NCI-H1092 (cell line): Measurements from ENCODE around the gene DCUN1D1.
"Not testable (repeated sequence)": the region's sequence is repeated elsewhere in the genome, so short reads cannot be mapped to it uniquely, and the experiment has no call there.

Experiments
- DNase-seq: peaks from one replicate; lab custom pipeline; 2025; lab: John Stamatoyannopoulos, UW

DCUN1D1 gene

DNA sequence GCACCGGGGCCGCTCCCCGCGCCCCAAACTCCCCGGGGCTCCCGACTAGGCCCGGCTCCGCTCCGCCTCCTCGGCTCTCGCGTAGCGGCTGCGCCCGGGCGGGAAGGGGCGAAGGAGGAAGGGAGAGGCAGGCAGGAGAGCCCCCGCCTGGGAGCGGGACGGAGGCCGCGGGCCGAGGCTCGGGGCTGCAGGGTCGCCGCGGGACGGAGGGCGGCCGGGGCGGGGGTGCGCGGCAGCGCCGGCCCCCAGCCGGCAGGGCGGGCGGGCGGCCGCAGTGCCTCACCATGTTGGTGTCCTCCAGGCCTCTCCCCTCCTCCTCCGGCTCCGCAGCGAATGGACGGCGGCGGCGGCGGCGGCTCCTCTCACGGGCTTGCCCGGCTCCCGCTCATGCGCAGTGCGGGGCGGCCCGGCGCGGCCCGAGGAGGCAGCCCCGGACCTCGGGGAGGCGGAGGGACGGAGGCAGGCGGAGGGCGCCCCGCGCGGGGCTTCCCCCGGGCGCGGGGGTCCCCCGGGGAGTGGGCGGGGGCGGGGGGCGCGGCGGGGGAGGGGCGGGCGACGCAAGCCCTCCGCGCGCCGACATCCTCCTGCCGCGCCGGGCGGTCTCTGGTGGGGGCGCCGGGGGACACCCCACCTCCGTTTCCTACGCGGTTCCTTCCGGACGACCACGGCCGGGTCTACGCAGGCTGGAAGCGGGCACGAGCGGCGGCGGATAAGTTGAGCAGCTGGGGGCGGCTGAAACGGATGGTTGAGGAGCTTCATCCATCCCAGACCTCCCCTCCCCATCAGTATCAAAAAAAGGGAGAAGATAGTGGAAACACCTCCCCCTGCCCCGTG lies at the start of gene DCUN1D1:
Gene DCUN1D1 (minus strand): TSS at position 335 of the 834 bp plus-strand sequence. CDS start 49 bp downstream, at position 286.
- peak; percentile 81 for DNase-seq

DNA sequence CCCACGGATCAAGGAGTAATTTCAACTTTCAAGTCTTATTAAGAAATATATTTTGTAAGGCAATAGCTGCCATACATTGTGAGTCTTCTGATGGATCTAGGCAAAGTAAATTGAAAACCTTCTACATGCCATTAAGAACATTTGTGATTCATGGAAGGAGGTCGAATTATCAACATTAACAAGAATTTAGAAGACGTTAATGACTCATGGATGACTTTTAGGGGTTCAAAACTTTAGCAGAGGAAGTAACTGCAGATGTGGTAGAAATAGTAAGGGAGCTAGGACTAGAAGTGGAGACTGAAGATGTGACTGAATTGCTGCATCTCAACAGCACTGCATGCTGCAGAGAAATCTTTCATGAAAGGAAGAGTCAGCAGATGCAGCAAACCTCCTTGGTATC lies 48.1 kb upstream of the DCUN1D1 start:
- no peak for DNase-seq

DNA sequence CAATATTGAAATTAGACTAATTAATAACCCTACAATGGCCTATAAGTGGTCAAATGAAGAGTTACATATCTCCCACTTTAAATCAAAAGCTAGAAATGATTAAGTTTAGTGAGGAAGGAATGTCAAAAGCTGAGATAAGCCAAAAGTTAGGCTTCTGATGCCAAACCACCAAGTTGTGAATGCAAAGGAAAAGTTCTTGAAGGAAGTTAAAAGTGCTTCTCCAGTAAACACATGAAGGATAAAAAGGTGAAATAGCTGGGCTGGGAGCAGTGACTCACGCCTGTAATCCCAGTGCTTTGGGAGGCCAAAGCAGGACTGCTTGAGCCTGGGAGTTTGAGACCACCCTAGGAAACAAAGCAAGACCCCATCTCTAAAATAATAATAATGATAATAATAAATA lies 46.9 kb upstream of the DCUN1D1 start:
- no peak for DNase-seq

DNA sequence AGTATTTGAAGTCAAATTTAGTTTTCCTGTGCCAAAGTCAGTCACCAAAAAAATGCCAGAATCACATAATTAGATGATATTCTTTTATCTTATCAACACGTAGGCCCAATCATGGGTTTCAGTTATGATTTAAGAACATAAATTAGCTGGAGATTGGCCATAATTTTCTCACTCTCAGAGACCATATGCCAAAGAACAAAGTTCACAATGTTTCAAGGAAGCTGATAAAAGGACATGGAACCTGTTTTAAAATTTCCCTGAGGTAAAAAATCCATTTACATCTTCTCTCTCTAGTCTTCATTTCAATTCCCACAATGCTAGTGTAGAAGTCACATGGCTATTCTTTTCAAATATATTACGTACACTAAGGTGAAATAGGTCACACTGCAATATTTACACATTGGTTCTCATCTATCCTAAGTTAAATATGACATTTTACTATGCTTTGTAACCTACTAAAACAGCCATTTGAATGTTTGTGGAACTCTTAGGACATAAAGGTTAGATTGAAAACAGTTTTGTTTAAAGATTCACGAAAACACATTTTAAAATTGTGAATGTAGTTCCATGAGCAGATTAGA lies 42.7 kb upstream of the DCUN1D1 start:
- no peak for DNase-seq

DNA sequence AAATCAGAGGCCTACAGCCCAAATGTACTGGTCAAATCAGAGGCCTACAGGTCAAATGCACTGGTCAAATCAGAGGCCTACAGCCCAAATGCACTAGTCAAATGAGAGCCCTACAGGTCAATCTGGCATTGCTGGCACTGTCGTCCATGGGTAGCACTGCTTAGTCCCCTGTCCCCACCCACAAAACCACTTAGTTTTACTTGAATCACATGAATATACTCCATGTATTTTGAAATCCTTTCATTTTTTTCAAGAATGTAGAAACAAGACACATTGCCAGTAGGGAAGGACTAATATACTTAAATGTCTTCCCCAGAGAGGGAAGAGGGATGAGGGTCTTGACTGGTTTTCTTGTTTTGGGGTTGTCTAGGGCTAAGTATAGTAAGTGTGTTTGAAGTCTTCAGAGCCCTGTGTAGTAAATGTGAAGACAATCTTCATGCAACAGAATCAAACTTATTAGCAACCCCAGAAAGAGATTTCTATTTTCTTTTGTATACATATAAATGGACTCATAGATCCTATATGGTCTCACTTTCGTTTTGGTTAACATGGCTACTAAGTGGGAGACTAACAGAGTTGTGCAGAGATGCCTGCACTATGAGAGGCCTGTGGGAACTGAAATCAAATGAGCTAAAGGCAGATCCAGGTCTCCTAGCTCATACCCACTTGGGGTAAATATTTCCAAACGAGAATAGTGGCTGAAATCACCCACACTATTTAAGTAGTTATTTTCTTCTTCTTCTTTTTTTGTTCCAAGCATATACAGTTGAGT lies 38.3 kb upstream of the DCUN1D1 start:
- DNase-seq: no peak

DNA sequence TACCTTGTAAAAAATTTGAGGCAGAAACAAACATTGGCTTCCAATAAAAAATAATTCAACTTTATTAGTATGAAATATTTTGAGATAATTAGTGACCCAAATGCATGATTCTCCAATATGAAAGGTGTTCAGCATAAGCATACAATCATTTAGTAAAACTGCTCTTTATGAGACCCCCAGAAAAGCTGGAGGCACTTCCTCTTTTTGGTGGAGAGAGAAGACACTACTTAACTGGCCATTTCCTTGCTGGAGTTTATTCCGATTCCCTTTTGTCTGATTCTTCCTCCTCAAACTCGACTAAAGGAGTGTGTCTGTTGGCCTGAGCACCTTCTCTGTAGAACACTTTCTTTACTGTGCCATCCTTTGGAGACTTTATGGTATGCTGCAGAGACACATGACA lies 34.8 kb upstream of the DCUN1D1 start:
- no peak for DNase-seq

DNA sequence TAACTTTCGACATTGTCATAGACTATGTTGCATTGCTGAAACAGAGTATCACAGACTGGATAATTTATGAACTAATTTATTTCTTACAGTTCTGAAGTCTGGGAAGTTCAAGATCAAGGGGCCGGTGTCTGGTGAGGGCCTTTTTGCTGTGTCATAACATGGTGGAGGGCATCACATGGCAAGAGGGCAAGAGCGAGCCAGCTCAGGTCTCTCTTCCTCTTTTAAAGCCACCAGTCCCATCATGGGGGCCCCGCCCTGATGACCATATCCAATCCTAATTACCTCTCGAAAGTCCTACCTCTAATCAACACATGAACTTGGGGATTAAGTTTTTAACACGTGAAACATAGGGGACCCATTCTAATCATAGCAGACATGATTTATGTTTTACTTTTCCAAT lies 33.5 kb upstream of the DCUN1D1 start:
- no peak for DNase-seq

DNA sequence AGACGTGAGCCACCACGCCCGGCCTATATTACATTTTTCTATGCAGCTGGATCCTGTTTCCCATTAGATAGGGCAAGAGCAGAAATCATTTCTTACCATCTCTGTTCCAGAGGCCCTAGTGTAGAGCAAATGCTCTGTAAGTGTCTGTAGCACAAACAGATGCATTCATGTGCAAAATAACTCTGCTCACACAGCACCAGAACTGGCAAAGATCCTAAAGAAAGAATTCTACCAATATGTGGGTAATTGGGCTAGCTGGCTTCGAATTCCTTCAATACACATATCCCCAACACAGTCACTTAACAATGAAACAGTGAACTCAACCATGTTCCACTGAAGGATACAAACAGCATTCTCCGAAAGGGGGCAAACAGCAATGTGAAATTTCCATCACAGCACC lies 32.7 kb upstream of the DCUN1D1 start:
- DNase-seq: no peak

DNA sequence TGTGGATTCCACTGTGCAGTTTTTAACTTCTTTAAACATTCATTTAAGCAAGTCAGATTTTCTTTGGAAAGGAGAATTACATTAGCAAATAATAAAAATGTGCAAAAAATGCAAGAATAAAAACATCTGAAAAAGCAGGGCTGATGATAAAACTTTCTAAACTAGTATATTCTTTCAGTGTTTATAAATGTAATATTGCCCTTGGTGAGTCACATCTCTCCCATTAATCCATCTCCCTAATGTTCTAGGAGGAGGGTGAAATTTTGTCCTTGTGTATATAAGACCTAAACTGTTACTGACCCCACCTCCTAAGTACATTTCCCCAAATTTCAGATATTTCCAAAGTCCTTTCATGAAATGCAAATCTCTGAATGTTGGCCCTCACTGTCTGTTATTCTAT lies 28.5 kb upstream of the DCUN1D1 start:
- DNase-seq: no peak

DNA sequence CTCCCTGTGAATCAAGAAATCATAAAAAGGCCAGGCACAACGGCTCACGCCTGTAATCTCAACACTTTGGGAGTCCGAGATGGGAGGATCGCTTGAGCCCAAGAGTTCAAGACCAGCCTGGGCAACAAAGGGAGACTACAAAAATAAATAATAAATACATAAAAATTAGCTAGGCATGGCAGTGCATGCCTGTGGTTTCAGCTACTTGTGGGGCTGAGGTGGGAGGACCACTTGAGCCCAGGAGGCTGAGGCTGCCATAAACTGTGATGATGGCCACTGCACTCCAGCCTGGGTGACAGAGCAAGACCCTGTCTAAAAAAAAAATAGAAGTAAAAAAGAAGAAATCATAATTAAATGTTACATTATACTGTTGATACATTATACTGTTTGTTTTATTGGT lies 28.0 kb upstream of the DCUN1D1 start:
- DNase-seq: no peak

DNA sequence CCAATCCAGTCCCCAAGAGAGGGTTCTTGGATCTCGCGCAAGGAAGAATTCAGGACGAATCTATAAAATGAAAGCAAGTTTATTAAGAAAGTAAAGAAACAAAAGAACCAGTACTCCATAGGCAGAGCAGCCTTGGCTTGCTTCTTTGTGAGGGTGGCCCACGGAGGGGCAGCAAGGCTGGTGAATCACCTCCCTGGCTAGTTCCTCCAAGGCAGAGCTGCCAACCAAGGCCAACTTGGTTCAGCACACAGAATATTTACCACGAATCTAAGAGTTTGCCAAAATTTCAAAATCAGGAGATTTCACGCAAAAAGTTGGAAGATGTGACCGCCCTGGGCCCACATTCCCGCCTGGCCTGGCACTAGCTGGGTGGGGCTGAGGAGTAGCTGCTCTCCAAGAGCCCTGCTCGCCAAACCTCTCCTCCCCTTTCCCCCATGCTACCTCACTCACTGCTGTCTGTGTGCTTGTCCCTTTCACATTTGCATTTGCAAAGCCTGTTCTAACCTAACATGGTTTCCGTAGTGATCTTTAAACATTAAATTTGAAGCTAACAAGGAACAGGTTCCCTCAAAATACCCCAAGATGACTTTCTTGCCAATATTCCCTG lies 26.2 kb upstream of the DCUN1D1 start:
- no peak for DNase-seq

DNA sequence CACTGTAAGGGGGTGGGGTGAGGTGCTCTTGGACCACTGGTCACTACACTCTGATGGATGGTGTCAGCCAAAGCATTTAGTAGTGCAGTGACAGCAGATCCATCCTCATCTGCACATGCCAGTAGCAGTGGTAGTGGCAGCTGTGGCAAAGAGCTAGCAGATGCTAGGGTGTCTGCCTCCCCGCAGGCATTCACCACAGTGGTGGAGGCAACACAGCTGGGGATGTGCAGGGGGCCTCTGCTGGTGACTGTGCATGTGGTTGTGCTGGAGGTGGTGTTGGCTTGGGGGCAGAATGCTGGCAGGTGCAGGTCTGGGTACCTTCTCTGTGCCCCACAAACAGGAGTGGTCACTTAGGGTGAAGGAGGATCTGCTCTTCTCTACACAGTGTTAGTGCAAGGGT lies 19.4 kb upstream of the DCUN1D1 start:
- no peak for DNase-seq

DNA sequence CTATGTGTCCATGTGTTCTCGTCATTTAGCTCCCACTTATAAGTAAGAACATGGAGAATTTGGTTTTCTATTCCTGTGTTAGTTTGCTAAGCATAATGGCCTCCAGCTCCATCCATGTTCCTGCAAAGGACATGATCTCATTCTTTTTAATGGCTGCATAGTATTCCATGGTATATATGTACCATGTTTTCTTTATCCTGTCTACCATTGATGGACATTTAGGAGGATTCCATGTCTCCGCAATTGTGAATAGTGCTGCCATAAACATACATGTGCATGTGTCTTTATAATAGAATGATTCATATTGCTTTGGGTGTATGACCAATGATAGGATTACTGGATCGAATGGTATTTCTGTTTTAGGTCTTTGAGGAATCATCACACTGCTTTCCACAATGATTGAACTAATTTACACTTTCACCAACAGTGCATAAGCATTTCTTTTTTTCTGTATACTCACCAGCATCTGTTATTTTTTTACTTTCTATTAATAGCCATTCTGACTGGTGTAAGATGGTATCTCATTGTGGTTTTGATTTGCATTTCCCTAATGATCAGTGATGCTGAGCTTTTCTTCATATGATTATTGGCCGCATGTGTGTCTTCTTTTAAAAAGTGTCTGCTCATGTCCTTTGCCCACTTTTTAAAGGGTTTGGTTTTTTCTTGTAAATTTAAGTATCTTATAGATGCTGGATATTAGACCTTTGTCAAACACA lies 13.3 kb upstream of the DCUN1D1 start:
- DNase-seq: not testable (repeated sequence)

DNA sequence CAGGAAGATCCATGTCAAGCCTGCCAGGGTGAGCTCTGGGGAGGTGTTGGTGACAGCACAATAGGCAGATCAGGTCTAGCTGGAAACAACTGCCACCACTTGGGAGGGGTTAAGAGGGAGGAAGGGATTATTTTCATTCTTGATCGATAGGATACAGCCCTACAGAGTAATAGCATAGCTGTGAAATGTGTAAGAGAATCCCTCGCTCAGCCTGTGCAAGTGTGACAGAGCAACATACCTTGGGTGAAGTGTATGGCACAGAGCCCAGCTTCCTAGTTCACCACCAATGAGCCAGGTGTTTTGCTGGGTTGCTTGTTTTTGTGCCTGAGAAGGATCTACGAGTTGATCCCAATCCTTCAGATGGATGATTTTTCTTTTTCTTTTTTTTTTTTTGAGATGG lies 9.2 kb upstream of the DCUN1D1 start:
- DNase-seq: no peak

DNA sequence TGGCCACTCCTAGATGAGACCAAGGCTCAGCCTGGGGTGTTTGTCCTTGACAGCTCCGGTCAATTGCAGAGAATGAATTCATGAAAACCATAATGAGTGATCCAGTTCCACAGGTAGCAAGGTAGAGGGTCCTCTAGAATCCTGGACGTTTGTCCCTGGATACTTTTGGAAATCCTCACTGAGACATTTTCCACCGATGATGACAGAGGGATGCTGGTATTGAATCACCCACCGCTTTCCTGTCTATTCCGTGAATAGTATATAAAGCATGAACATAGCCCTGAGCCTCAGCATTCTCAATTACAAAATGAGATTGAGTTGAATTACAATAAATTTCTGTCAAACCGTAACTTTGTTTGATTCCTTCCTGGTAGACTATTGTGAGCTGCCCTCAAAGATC lies 5.7 kb upstream of the DCUN1D1 start:
- DNase-seq: no peak

DNA sequence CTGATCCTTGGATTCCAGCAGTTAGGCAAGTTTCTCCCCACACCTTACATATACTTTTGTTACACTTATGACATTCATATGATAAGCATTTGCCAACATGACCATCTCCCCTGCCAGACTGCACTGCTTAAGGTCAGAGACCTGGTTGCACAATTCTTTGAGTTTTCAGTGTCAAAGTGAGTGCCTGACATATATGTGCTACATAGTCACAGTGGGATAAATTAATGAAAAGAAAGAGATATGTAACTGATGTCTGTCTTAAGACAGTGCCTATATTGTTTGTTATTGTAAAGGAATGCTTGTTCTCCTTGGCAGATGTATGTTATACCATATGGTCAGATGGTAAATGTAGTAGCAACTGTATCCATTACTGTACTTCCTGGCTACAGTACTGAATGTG lies 3.5 kb upstream of the DCUN1D1 start:
- no peak for DNase-seq

DNA sequence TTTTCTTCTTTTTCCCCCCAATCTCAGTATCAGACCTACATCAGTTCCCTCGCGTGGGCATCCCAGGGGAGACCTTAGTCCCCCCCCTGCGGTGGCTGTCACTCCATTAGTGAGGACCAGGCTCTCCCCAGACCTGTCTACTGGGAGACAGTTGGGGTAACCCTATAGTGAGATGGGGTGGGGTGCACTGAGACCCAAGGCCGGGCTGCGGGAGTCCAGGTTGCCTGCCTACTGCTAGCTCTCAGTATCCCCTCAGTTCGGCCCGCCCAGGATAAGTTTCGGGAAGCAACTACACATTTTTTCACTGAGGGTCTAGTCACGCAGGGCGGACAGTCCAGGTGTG lies 671 bp upstream of the DCUN1D1 start:
- DNase-seq: no peak

DNA sequence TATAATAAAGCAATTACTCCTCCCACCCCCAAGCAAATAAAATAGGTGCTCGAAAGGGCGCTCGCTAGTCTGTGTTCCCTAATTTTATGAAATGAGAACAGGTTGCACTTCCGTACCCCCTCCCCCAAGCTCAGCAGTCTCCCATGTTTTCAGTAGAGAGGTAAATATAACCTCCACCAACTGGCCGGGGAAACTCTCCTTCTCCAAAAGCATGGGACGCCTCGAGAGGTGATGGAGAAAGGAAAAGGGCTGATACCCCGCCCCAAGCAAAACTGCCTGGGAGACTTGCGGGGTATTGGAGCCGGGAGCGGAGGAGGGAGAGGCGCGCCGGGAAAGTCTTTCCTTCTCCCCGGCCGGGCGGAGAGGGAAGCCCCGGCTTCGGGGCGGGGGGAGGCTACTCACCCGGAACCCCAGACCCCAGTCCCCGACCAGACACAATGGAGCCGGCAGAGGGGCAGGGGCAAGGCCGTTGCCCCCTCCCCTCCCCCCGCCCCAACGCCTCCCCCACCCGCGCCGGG lies 605 bp downstream of the DCUN1D1 start:
- no peak for DNase-seq

DNA sequence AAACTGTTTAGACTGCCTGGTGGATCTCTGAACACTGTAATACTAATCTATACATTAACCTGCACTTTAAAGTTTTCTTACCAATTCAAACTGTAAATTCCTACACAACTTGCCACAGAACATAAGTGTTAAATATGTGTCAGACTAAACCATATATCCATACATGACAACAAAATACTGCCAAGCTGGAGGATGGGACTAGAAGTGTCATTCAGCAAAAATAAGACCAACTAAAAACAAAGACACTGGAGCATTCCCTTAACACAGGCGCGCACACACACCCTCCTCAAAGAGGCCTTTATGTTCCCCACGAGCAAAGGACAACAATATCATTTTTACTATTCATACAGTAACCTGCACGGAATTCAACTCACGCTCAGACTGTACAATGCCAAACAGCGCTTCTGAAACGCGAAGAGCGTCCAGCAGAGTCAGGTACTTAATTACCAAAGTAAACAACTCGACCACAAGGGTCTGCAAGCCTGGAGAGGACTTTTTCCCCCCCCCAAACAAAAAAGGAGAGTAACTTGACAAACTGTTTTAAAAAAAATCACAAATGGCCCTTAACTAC lies 1.1 kb downstream of the DCUN1D1 start:
- DNase-seq: no peak

DNA sequence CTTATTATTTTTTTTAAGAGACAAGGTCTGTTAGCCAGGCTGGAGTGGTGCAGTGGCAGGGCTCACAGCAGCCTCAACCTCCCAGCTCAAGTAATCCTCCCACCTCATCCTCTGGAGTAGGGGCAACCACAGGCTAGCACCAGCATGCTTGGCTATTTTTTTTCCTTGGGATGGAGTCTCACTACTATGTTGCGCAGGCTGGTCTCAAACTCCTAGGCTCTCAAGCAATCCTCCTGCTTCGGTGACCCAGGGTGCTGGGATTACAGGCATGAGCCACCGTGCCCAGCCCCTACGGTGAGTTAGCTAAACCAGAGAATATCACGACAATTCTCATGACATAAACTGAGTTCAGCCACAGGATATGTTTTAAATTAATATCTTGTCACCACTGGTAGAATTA lies 2.0 kb downstream of the DCUN1D1 start:
- no peak for DNase-seq

DNA sequence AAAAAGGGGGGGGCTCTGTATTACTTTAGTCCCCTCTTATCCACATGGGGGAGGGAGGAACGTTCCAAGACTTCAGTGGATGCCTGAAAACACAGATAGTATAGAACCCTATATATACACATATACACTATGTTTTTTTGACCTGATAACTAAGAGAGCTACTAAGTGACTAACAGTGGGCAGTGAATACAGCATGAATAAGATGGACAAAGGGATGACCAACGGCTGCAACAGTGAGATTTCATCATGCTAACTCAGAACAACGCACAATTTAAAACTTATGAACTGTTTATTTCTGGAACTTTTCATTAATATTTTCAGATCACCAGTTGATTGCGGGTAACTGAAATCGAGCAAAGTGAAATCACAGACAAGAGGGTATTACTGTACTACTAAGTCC lies 7.3 kb downstream of the DCUN1D1 start:
- no peak for DNase-seq

DNA sequence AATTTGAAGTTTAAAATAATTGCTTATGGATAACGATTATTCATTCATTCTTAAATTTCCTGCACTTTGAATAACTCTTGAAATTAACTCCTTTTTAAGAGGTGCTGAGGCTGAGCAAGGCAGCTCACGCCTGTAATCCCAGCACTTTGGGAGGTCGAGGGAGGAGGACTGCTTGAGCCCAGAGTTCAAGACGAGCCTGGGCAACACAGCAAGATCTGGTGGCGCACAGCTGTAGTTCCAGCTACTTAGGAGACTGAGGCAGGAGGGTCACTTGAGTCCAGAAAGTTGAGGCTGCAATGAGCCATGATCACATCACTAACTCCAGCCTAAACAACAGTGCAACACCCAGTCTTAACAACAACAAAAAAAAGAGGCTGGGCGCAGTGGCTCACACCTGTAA lies 8.0 kb downstream of the DCUN1D1 start:
- DNase-seq: no peak
